ENCODE data around the gene ATP8B1.

Gene ATP8B1

DNA sequence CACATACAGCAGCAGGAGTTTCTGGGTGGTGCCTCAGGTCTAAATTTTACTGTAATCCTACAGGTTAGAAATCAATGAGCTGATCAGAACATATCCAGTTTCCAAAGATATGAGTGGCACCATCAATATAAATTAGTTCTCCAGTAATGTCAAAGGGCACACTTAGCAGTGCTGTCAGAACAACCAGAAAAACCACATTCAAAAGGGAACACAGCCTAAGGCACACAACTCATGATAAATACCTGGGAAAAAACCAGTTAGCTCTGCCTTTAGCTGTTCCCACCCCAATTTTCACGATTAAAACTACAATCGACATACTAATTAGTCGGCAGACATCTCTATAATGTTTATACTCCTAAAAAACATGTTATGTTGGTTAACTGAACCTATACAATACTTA lies 31.5 kb downstream of the ATP8B1 start:
- peak overlapping the region; percentile 66 for H3K9ac ChIP-seq (ENCODE audit: low read length)
- H3K4me3 ChIP-seq (ENCODE audit: low read length): no peak overlapping the region
- H3K4me1 ChIP-seq (ENCODE audit: control insufficient read depth, insufficient read depth, low read length): peaks cover 80% of the 10 kb centered on the region
- no peaks in the 10 kb centered on the region for H3K9me3 ChIP-seq (ENCODE audit: control insufficient read depth, low read length)
- no peaks in the 10 kb centered on the region for H3K27me3 ChIP-seq (ENCODE audit: control insufficient read depth, insufficient read depth, low read length)
- H3K36me3 ChIP-seq (ENCODE audit: control insufficient read depth, insufficient read depth, low read length): no peaks in the 10 kb centered on the region

GRCh38 chr18:57771193-57771592 lies 31.9 kb downstream of the ATP8B1 start:
- Histone ChIP-seq H3K4me1 (ENCODE audit: control insufficient read depth, insufficient read depth, low read length) (peaks cover 76% of the 10 kb centered on the region), H3K9ac (ENCODE audit: low read length) (peak overlapping the region; percentile 66), H3K36me3 (ENCODE audit: control insufficient read depth, insufficient read depth, low read length) (no peaks in the 10 kb centered on the region), H3K9me3 (ENCODE audit: control insufficient read depth, low read length) (no peaks in the 10 kb centered on the region), H3K27me3 (ENCODE audit: control insufficient read depth, insufficient read depth, low read length) (no peaks in the 10 kb centered on the region), H3K4me3 (ENCODE audit: low read length) (no peak overlapping the region)

- Histone ChIP-seq H3K4me3 (ENCODE audit: low read length) (no peak overlapping the region), H3K36me3 (ENCODE audit: control insufficient read depth, insufficient read depth, low read length) (no peaks in the 10 kb centered on the region), H3K27me3 (ENCODE audit: control insufficient read depth, insufficient read depth, low read length) (no peaks in the 10 kb centered on the region), H3K9me3 (ENCODE audit: control insufficient read depth, low read length) (no peaks in the 10 kb centered on the region), H3K9ac (ENCODE audit: low read length) (no peak overlapping the region), H3K4me1 (ENCODE audit: control insufficient read depth, insufficient read depth, low read length) (peaks cover 54% of the 10 kb centered on the region)
Measured at GRCh38 chr18:57768537-57769326, 34.4 kb downstream of the ATP8B1 start.

DNA sequence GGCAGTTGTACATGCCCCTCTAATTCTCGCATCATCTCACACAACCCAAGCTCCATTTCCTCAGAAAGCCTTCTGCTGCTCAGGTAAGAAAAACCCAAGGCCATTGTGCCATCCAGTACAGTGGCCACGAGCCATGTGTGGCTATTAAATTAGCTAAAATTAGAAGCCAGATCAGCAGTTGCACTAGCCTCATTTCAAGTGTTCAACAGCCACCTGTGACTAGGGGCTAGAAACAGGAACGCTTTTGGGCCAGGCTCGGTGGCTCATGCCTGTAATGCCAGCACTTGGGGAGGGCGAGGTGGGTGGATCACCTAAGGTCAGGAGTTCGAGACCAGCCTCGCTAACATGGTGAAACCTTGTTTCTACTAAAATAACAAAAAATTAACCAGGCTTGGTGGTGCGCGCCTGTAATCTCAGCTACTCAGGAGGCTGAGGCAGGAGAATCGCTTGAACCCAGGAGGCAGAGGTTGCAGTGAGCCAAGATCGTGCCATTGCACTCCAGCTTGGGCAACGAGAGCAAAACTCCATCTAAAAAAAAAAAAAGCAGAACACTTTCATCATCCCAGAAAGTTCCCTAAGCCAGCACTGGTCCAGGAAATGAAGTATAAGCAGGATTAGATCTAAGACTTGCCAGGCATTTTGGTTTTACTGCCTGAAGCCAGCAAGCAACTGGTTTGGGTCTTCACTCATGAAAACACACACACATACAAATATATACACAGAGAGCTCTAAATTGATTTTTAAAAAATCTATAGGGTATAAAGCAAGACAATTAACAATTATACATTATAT lies 35.7 kb downstream of the ATP8B1 start:
- H3K9me3 ChIP-seq (ENCODE audit: control insufficient read depth, low read length): no peaks in the 10 kb centered on the region
- no peaks in the 10 kb centered on the region for H3K36me3 ChIP-seq (ENCODE audit: control insufficient read depth, insufficient read depth, low read length)
- H3K9ac ChIP-seq (ENCODE audit: low read length): no peak overlapping the region
- H3K27me3 ChIP-seq (ENCODE audit: control insufficient read depth, insufficient read depth, low read length): no peaks in the 10 kb centered on the region
- no peak overlapping the region for H3K4me3 ChIP-seq (ENCODE audit: low read length)
- peaks cover 41% of the 10 kb centered on the region for H3K4me1 ChIP-seq (ENCODE audit: control insufficient read depth, insufficient read depth, low read length)

- no peaks in the 10 kb centered on the region for H3K9me3 ChIP-seq (ENCODE audit: control insufficient read depth, low read length)
- no peaks in the 10 kb centered on the region for H3K36me3 ChIP-seq (ENCODE audit: control insufficient read depth, insufficient read depth, low read length)
- no peak overlapping the region for H3K9ac ChIP-seq (ENCODE audit: low read length)
- no peaks in the 10 kb centered on the region for H3K27me3 ChIP-seq (ENCODE audit: control insufficient read depth, insufficient read depth, low read length)
- H3K4me1 ChIP-seq (ENCODE audit: control insufficient read depth, insufficient read depth, low read length): peaks cover 17% of the 10 kb centered on the region
- no peak overlapping the region for H3K4me3 ChIP-seq (ENCODE audit: low read length)
Measured at GRCh38 chr18:57764995-57765394, 38.1 kb downstream of the ATP8B1 start.

DNA sequence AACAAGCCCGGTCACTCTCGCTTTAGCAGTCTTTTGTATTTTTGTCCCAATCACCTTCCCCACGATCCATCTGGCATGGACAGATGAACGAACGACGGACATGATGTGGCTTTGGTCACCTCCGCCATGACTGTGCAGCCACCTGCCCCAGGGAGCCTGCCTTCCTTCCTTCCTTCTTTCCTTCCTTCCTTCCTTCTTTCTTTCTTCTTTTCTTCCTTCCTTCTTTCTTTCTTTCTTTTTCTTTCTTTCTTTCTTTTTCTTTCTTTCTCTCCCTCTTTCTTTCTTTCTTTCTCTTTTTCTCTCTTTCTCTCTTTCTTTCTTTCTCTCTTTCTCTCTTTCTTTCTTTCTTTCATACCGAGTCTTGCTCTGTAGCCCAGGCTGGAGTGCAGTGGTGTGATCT lies 39.0 kb downstream of the ATP8B1 start:
- Histone ChIP-seq H3K4me1 (ENCODE audit: control insufficient read depth, insufficient read depth, low read length) (peaks cover 8% of the 10 kb centered on the region), H3K4me3 (ENCODE audit: low read length) (no peak overlapping the region), H3K9me3 (ENCODE audit: control insufficient read depth, low read length) (no peaks in the 10 kb centered on the region), H3K27me3 (ENCODE audit: control insufficient read depth, insufficient read depth, low read length) (no peaks in the 10 kb centered on the region), H3K36me3 (ENCODE audit: control insufficient read depth, insufficient read depth, low read length) (no peaks in the 10 kb centered on the region), H3K9ac (ENCODE audit: low read length) (no peak overlapping the region)

GRCh38 chr18:57762686-57763085 lies 40.4 kb downstream of the ATP8B1 start:
- H3K27me3 ChIP-seq (ENCODE audit: control insufficient read depth, insufficient read depth, low read length): no peaks in the 10 kb centered on the region
- no peaks in the 10 kb centered on the region for H3K9me3 ChIP-seq (ENCODE audit: control insufficient read depth, low read length)
- no peaks in the 10 kb centered on the region for H3K4me1 ChIP-seq (ENCODE audit: control insufficient read depth, insufficient read depth, low read length)
- no peak overlapping the region for H3K9ac ChIP-seq (ENCODE audit: low read length)
- H3K36me3 ChIP-seq (ENCODE audit: control insufficient read depth, insufficient read depth, low read length): no peaks in the 10 kb centered on the region
- no peak overlapping the region for H3K4me3 ChIP-seq (ENCODE audit: low read length)

DNA sequence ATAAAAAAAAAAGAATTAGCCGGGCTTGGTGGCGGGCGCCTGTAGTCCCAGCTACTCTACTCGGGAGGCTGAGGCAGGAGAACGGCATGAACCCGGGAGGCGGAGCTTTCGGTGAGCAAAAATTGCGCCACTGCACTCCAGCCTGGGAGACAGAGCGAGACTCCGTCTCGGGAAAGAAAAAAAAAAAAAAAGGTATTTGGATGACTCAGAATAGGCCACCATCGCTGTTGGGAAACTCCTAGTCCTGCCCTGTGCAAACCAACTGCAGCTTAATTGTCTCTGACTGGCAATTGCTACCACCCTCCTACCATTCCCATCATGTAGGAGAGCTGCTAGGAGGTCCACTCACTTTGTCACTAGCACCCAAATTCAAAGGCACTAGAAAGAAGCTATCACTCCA lies 43.5 kb downstream of the ATP8B1 start:
- Histone ChIP-seq H3K9ac (ENCODE audit: low read length) (no peak overlapping the region), H3K4me1 (ENCODE audit: control insufficient read depth, insufficient read depth, low read length) (peaks cover 13% of the 10 kb centered on the region), H3K36me3 (ENCODE audit: control insufficient read depth, insufficient read depth, low read length) (peaks cover 5% of the 10 kb centered on the region), H3K9me3 (ENCODE audit: control insufficient read depth, low read length) (no peaks in the 10 kb centered on the region), H3K27me3 (ENCODE audit: control insufficient read depth, insufficient read depth, low read length) (no peaks in the 10 kb centered on the region), H3K4me3 (ENCODE audit: low read length) (no peak overlapping the region)

- no peak overlapping the region for H3K4me3 ChIP-seq (ENCODE audit: low read length)
- peaks cover 39% of the 10 kb centered on the region for H3K4me1 ChIP-seq (ENCODE audit: control insufficient read depth, insufficient read depth, low read length)
- no peaks in the 10 kb centered on the region for H3K27me3 ChIP-seq (ENCODE audit: control insufficient read depth, insufficient read depth, low read length)
- H3K9ac ChIP-seq (ENCODE audit: low read length): no peak overlapping the region
- peaks cover 5% of the 10 kb centered on the region for H3K36me3 ChIP-seq (ENCODE audit: control insufficient read depth, insufficient read depth, low read length)
- no peaks in the 10 kb centered on the region for H3K9me3 ChIP-seq (ENCODE audit: control insufficient read depth, low read length)
Measured at GRCh38 chr18:57755473-57756067, 47.5 kb downstream of the ATP8B1 start.

DNA sequence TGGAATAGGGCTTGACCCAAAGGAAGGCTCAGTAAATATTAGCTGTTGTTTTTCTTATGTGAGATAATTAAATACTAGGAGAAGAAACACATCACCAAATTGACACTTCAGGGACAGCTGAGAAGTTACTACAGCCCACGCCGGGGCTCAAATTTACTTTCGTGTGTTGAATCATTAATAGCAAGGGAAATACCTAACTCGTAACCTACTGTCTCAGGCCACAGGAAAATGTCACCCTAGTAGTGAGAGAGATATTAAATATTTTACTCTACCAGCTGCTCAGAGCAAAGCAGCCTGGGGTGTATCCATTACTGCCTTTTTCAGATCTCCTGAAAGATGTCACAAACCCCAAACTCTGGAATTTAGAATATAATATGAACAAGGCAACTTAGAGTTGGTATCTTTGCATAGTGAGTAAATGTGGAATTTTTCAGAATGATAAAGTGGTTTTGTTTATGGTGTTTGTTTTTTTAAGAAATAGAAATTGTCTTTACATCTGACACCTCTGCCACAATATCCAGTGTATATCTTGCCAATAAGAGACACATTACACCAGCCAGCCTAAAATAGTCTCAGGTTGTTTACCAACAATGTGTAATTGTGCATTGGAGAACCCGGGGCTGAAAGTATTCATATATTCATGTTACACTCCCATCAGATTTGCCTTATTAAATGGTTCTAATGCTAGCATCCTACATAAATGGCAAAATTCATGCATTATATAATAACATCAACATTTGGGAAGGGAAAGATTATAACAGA lies 48.4 kb downstream of the ATP8B1 start:
- Histone ChIP-seq H3K9ac (ENCODE audit: low read length) (peak overlapping the region; percentile 28), H3K36me3 (ENCODE audit: control insufficient read depth, insufficient read depth, low read length) (peaks cover 5% of the 10 kb centered on the region), H3K4me3 (ENCODE audit: low read length) (no peak overlapping the region), H3K27me3 (ENCODE audit: control insufficient read depth, insufficient read depth, low read length) (no peaks in the 10 kb centered on the region), H3K4me1 (ENCODE audit: control insufficient read depth, insufficient read depth, low read length) (peaks cover 47% of the 10 kb centered on the region), H3K9me3 (ENCODE audit: control insufficient read depth, low read length) (no peaks in the 10 kb centered on the region)

- Histone ChIP-seq H3K27me3 (ENCODE audit: control insufficient read depth, insufficient read depth, low read length) (no peaks in the 10 kb centered on the region), H3K9ac (ENCODE audit: low read length) (no peak overlapping the region), H3K36me3 (ENCODE audit: control insufficient read depth, insufficient read depth, low read length) (peaks cover 5% of the 10 kb centered on the region), H3K9me3 (ENCODE audit: control insufficient read depth, low read length) (no peaks in the 10 kb centered on the region), H3K4me1 (ENCODE audit: control insufficient read depth, insufficient read depth, low read length) (peaks cover 57% of the 10 kb centered on the region), H3K4me3 (ENCODE audit: low read length) (no peak overlapping the region)
Measured at GRCh38 chr18:57753063-57753462, 50.1 kb downstream of the ATP8B1 start.

Measured in mucosa of stomach (tissue), 1 donor.